ENCODE measurements around the gene ELK3.

GRCh38 chr12:96237035-96237434 lies 42.9 kb downstream of the ELK3 start:
- TF ChIP-seq TAF1 (IDR thresholded peaks at IDR 0.05; ENCODE audit: low read depth) = no peak
- TF ChIP-seq MAX (IDR thresholded peaks at IDR 0.05) = no peak

All from Ishikawa (cell line).